CD4-positive, alpha-beta T cell treated with Interferon gamma for 1 hour (primary cell): ENCODE results near the gene ZNF827.

Experiments used
- DNase-seq: peaks from one replicate; pipeline ENCODE4 v3.0.0-alpha.2; 2020

Gene ZNF827

GRCh38 chr4:145821766-145822165, 116.9 kb downstream of the ZNF827 start:
- DNase-seq: no peak

GRCh38 chr4:145820407-145820806, 118.2 kb downstream of the ZNF827 start:
- DNase-seq: no peak

GRCh38 chr4:145819853-145820181, 118.8 kb downstream of the ZNF827 start:
- no peak for DNase-seq

GRCh38 chr4:145819101-145819852, 119.3 kb downstream of the ZNF827 start:
- DNase-seq: no peak

GRCh38 chr4:145818011-145818410, 120.6 kb downstream of the ZNF827 start:
- DNase-seq: no peak

GRCh38 chr4:145816091-145816490, 122.5 kb downstream of the ZNF827 start:
- no peak for DNase-seq

- DNase-seq: no peak
These were observed 123.0 kb downstream of the ZNF827 start for GRCh38 chr4:145815626-145816025.

- DNase-seq: no peak
These were observed 123.5 kb downstream of the ZNF827 start for GRCh38 chr4:145815027-145815612.

GRCh38 chr4:145814246-145814645, 124.4 kb downstream of the ZNF827 start:
- DNase-seq: no peak

- no peak for DNase-seq
These were observed 125.7 kb downstream of the ZNF827 start for GRCh38 chr4:145812919-145813318.

- no peak for DNase-seq
These were observed 129.6 kb downstream of the ZNF827 start for GRCh38 chr4:145808848-145809512.

- DNase-seq: no peak
These were observed 130.5 kb downstream of the ZNF827 start for GRCh38 chr4:145808021-145808650.

GRCh38 chr4:145805490-145805889, 133.1 kb downstream of the ZNF827 start:
- DNase-seq: no peak

GRCh38 chr4:145804116-145804515, 134.5 kb downstream of the ZNF827 start:
- DNase-seq: no peak

GRCh38 chr4:145799223-145799622, 139.4 kb downstream of the ZNF827 start:
- DNase-seq: no peak

GRCh38 chr4:145797278-145797677, 141.3 kb downstream of the ZNF827 start:
- DNase-seq: no peak

GRCh38 chr4:145796346-145796745, 142.3 kb downstream of the ZNF827 start:
- DNase-seq: no peak

GRCh38 chr4:145795521-145795920, 143.1 kb downstream of the ZNF827 start:
- DNase-seq: no peak

GRCh38 chr4:145792429-145792828, 146.2 kb downstream of the ZNF827 start:
- DNase-seq: no peak

GRCh38 chr4:145791988-145792387, 146.6 kb downstream of the ZNF827 start:
- DNase-seq: no peak

- DNase-seq: no peak
These were observed 149.9 kb downstream of the ZNF827 start for GRCh38 chr4:145788755-145789154.

- DNase-seq: no peak
These were observed 151.8 kb downstream of the ZNF827 start for GRCh38 chr4:145786830-145787229.

- DNase-seq: no peak
These were observed 152.4 kb downstream of the ZNF827 start for GRCh38 chr4:145786261-145786660.
